ENCODE data around the gene MKRN2.
"Not testable (repeated sequence)": the region's sequence is repeated elsewhere in the genome, so short reads cannot be mapped to it uniquely, and the experiment has no call there.

GRCh38 chr3:12624964-12625363 is 68.1 kb downstream of the MKRN2 start:
- TF ChIP-seq, protein P1, sequence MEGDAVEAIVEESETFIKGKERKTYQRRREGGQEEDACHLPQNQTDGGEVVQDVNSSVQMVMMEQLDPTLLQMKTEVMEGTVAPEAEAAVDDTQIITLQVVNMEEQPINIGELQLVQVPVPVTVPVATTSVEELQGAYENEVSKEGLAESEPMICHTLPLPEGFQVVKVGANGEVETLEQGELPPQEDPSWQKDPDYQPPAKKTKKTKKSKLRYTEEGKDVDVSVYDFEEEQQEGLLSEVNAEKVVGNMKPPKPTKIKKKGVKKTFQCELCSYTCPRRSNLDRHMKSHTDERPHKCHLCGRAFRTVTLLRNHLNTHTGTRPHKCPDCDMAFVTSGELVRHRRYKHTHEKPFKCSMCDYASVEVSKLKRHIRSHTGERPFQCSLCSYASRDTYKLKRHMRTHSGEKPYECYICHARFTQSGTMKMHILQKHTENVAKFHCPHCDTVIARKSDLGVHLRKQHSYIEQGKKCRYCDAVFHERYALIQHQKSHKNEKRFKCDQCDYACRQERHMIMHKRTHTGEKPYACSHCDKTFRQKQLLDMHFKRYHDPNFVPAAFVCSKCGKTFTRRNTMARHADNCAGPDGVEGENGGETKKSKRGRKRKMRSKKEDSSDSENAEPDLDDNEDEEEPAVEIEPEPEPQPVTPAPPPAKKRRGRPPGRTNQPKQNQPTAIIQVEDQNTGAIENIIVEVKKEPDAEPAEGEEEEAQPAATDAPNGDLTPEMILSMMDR (IDR thresholded peaks at IDR 0.05) = not testable (repeated sequence)
- not testable (repeated sequence) for TF ChIP-seq POLR2A, EP300 (IDR thresholded peaks at IDR 0.05)

All from tibial nerve (tissue), 4 donors.